Skin epidermis (tissue), 12 donors: ENCODE results near the gene RNF115.
A peak's percentile ranks its signal among the peaks of the same experiment; 100 is the strongest.
"Not testable (repeated sequence)": the region's sequence is repeated elsewhere in the genome, so short reads cannot be mapped to it uniquely, and the experiment has no call there.

Experiments used
- H3K27ac ChIP-seq, 21 experiments: fragments of 200-600 bp; sonication (generic) in 11 of 21; one replicate each; pipeline ENCODE4 v1.5.0; 2020; ENCODE audit warnings: mild to moderate bottlenecking in 3 of 21, inconsistent platforms in 2 of 21, moderate library complexity in 2 of 21
- H3K4me3 ChIP-seq, 7 experiments: fragments of 200-600 bp; sonication (generic) in 2 of 7; one replicate each; pipeline ENCODE4 v1.5.0; 2020; ENCODE audit warnings: inconsistent platforms in 2 of 7, mild to moderate bottlenecking in 2 of 7, moderate library complexity in 1 of 7

RNF115 gene

DNA sequence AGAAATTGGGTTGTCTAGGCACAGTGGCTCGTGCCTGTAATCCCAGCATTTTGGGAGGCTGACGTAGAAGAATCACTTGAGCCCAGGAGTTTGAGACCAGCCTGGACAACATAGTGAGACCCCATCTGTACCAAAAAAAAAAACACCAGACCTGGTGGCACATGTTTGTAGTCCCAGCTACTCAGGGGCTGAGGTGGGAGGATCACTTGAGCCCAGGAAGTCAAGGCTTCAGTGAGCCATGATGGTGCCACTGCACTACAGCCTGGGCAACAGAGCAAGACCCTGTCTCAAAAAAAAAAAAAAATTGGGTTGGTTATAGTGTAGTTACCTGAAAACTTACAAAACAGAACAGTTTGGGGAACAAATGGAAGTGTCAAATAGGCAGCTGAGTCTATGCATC lies 6.9 kb upstream of the RNF115 start:
- H3K27ac ChIP-seq = not testable (repeated sequence)

DNA sequence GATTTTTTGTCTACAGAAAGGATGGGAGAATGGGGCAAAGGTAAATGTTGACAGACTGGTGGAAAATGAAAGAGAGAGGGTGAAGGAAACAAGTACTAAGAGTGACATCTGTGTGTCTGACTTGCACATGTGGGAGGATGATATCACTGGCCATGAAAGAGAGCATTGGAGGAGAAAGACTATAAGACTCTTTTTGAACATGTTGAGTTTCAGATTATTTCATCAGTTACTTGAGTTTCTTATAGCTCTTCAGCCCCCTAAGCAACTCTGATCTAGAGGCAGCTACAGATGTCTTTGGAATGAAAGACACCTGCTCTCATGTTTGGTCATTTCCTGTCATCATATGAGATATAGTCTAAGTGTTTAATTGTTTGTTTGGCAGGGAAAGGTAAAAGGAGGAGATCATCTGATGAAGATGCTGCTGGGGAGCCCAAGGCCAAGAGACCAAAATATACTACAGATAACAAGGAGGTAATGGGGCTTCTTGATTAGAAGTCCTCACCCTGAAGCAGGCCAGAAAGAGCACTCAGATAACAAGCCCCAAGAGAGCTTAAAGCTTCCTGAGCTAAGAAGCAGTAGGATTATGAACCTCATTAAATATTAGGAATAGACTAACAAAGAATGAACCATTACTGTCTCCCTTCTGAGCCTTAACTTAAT lies 4.6 kb upstream of the RNF115 start:
- no peak overlapping the region for H3K4me3 ChIP-seq
- H3K27ac ChIP-seq = no peak overlapping the region

More for the DNA sequence above, 6.9 kb upstream of the RNF115 start:
- not testable (repeated sequence) for H3K4me3 ChIP-seq

DNA sequence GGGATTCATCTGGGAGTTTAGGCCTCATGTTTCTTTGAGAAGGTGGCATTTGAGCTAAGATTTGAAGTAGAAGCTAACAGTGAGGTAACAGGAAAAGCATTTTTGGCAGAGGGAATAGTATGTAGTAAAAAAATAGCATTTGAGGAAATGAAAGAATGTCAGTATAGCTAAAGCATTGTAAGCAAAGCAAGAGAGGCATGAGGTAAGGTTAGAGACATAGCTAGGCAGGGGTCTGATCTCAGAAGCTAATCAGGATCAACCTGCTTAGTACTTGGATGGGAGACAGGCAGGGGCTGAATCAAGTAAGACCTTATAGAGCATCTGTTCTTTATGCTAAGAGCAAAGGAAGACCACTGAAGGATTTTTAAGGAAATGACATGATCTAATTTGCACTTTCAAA lies 4.1 kb upstream of the RNF115 start:
- Histone ChIP-seq H3K27ac (no peak overlapping the region), H3K4me3 (no peak overlapping the region)

DNA sequence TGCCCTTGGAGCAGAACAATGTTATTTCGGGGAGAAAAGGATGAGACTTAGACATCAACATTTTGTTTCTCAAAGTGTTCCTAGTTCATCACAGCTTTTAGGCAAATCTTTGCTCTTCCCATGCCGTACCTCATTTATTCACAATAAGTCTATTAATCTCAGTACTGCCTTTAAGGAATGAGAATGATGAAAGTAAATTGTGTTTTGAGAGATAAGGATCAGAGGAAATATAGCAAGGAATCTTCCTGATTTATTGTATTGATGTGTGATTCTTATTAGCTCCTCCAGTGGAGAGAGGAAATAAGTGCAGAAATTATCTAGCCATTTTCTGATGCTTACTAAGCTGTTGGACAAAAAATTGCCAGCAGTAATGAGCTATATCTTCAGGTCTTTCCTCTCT lies 2.1 kb upstream of the RNF115 start:
- Histone ChIP-seq H3K4me3 (no peak overlapping the region), H3K27ac (no peak overlapping the region)

DNA sequence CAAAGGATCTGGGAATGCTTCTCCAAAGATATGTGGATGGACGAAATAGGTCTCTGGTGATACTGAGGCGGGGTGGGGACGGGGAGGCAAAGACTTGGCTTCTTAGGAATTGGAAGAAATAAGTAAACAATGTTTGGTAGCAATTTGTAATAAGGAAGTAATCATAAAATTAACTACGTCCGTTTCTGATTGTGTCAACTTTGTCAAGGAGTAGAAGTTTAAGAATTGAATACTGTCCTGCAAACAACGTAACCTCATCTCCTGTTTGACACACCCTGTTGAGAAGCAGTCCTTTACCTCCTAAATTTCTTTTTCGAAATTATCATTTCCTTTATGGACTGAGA lies 576 bp upstream of the RNF115 start:
- peak overlapping the region; percentile 84 to 98 (median 93) for H3K27ac ChIP-seq
- H3K4me3 ChIP-seq = peak overlapping the region; percentile 60 to 82 (median 74)

DNA sequence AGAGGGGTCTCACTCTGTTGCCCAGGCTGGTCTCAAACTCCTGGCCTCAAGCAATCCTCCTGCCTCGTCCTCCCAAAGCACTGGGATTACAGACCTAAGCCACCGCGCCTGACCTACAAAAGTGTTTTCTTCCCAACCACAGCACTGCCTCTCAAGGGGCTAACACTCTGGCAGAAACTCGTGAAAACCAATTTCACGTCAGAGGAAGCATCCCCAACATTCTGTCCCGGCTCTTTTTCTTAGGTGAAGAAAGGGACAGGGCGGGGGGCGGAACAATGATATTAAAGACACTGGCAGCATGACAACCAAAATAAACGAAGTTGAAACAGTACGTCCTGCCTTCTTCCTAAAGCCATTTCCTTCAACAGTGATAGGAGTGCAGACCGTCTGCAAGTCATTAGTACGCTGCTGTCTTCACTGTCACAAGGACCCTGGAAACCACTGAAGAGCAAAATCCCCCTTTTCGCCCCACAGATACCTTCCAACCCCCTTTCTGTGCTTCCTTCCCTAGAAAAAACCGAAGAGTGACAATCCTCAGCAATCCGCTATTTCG lies 1.0 kb downstream of the RNF115 start:
- not testable (repeated sequence) for H3K27ac ChIP-seq

DNA sequence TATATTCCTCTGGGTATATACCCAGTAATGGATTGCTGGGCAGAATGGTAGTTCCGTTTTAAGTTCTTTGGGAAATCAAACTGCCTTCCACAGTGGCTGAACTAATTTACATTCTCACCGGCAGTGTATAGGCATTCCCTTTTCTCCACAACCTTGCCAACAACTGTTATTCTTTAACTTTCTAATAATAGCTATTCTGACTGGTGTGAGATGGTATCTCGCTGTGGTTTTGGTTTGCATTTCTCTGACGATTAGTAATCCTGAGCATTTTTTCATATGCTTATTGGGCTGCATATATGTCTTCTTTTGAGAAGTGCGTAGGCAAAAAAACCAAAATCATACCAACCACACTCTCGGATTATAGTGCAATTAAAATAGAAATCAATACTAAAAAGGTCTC lies 5.8 kb downstream of the RNF115 start:
- H3K4me3 ChIP-seq, H3K27ac ChIP-seq: not testable (repeated sequence)

More for the DNA sequence above, 1.0 kb downstream of the RNF115 start:
- peak overlapping the region in 2 of 7 experiments; percentile 77 to 82 for H3K4me3 ChIP-seq

DNA sequence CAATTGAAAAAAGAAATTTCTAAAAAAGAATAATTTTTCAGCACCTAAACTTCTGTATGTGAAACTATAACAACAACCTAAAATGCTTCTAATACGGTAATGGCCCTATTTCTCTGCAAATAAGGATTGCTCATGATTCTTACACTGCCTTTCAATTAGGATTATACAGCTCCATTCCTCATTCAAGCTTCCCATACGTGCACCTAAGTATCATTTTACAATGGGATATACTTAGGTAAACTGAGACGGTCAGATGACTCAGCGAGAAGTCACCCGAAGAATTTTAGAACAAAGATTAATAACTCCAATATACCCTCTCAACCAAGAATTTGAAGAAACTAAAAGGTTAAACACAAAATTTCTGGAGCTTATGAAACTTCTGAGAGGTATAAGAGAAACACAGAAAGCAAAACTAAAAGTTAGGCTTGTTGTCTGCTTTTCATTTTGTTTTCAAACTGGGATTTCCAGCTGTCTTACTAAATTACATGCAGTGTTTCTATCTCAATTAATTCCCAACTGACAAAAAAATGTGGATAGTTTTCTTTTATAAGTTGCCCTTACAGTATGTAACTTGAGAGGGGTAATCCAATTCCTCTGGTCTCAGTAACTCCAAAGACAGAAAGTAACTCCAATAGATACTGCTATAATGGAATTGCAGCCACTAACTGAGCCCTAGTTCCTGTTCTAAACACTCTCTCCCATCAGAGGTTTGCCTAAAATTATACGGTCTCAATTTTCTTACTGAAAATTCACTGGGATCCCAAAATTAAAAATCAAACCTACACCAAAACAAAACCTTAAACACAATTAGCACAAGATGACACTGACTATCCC lies 10.7 kb downstream of the RNF115 start:
- not testable (repeated sequence) for H3K4me3 ChIP-seq
- H3K27ac ChIP-seq = peak overlapping the region in 1 of 21 experiments; percentile 29

DNA sequence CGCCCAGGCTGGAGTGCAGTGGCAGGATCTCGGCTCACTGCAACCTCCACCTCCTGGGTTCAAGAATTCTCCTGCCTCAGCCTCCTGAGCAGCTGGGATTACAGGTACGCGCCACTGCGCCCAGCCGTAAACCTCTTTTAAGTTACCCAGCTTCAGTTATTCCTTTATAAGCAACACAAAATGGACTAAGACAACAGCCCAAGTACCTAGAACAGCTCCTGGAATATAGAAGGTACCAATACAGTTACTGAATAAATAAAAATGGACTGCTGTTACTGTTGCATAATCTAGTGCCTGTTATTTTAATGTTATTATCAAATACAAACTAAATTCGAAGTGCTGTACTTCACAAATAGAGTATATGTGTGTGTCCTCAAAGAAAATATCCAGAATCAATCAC lies 17.1 kb downstream of the RNF115 start:
- no peak overlapping the region for H3K27ac ChIP-seq
- no peak overlapping the region for H3K4me3 ChIP-seq

DNA sequence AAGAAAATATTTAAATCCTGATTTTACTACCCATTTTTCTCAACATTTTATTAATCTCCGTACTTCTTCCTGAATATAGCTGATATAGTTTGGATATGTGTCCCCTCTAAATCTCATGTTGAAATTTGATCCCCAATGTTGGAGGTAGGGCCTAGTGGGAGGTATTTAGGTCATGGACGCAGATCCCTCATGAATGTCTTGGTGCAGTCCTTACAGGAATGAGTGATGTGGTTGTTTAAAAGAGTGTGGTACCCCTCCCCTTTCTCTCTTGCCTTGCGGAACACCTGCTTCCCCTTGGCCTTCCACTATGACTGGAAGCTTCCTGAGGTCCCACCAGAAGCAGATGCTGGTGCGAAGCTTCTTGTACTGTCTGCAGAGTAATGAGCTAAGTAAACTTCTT lies 17.5 kb downstream of the RNF115 start:
- Histone ChIP-seq H3K4me3 (no peak overlapping the region), H3K27ac (no peak overlapping the region)

DNA sequence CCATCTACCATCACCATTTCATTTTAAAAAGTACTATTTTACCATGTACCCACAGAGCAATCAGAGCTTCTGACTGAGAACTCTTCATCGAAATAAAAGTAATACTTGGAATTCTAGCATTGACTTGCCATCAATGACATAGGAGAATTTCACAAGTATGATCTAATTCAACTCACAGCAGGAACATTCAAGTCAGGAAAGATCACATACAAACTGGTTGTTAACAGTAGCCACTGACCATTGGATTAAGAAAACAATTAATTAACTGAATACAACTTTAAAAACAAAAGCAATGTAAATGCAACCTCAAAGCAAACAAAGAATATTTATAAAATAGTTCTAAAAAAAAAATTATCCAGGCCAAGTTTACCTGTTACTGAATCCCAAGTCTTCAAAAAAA lies 18.8 kb downstream of the RNF115 start:
- Histone ChIP-seq H3K27ac (no peak overlapping the region), H3K4me3 (no peak overlapping the region)

DNA sequence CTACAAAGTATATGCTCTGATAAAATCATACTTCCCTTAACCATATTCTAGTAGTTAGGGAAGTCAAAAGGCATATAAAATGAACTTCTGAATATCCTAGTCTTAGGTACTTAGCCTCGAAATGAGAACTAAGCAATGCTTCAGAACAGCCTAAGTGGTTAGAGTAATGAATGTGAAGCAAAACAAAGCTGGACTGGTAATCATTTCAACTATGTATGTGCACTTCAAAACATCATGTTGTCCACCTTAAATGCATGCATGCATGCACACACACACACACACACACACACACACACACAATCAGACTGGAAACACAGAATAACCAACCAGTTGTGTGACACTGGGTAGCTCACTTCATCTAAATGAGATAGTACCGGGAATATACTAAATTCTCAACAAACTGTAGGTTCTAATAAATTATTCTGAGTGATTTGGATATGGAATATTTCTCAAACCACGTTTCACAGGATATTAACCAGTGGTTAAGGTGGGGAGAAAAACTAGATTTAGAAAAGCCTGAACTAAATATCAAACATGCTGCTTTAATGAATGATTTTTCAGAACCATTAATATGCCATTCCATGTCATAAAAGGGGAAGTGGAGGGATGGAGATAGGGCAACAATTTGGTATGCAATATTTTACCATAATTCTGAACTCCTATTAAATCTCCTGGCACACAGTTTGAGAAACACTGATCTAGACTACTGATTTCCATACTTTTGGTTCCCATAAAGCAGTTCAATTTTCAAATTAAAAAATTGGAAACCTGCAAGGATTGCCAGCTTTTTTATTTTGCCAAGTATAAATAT lies 19.5 kb downstream of the RNF115 start:
- H3K27ac ChIP-seq = no peak overlapping the region
- H3K4me3 ChIP-seq = no peak overlapping the region

DNA sequence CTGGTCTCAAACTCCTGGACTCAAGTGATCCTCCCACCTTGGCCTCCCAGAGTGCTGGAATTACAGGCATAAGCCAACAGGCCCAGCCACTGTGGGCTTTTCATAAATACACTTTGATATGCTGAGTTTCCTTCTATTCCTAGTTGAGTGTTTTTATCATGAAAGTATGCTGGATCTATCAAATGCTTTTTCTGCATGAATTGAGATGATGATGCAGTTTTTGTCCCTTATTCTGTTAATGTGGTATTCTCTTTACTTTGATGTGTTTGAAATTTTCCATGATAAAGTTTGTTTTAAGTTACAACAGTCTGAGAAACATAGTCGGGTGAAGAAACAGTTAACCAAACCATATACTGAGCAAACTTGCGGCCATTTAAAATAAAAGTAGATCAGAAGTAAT lies 24.1 kb downstream of the RNF115 start:
- Histone ChIP-seq H3K4me3 (no peak overlapping the region), H3K27ac (no peak overlapping the region)

DNA sequence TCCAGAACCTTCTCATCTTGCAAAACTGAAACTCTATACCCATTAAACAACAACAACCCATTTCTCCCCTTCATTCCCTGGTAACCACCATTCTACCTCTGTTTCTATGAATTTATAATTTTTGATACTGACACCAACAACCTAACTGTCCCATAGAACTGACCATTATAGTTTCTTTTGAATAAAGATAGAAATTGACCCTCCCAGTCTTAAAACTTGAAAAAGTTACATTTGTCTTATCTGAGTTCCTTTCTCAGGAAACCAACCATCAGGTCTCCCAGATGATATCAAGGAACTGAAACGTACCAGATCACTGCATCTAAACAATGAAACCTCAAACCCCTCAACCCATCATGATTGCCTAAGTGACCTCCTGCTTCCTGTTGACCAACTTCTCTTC lies 27.1 kb downstream of the RNF115 start:
- Histone ChIP-seq H3K4me3 (no peak overlapping the region), H3K27ac (no peak overlapping the region)

DNA sequence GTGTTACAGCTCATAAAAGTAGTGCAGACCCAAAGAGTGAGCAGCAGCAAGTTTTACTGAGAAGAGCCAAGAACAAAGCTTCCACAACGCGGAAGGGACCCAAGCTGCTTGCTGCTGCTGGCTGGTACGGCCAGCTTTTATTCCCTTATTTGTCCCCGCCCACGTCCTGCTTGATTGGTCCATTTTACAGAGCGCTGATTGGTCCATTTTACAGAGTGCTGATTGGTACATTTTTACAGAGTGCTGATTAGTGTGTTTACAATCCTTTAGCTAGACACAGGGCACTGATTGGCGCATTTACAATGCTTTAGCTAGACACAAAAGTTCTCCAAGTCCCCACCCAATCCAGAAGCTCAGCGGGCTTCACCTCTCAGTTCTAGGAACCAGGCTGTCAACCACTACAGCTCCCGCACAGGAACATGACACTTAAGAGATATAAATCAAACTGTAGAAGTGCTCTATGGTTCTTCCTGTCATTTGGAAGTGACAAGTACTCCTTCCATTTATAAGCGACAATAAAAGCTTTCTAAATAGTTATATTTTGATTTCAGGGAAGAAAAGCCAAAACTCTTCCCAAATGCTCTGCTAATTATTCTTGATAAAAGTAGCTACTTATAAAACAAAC lies 28.5 kb downstream of the RNF115 start:
- Histone ChIP-seq H3K27ac (no peak overlapping the region), H3K4me3 (no peak overlapping the region)

DNA sequence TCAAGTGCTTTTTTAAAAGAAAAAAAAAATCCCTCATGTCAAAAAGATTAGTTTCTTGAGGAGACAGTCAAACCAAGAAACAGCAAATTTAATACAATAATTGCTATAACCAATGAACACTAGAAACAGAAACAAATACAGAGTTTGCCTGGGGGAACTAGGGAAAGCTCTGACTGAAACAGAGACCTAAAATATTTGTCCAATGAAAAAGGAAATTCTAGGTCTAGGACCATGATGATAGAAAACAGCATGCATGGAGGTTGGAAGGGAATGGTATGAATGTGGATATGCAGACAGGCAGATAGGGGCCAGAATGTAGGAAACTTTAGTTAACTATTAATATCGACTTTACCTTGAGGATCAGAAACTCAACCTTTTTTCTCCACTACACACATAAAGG lies 31.4 kb downstream of the RNF115 start:
- no peak overlapping the region for H3K4me3 ChIP-seq
- H3K27ac ChIP-seq = no peak overlapping the region

DNA sequence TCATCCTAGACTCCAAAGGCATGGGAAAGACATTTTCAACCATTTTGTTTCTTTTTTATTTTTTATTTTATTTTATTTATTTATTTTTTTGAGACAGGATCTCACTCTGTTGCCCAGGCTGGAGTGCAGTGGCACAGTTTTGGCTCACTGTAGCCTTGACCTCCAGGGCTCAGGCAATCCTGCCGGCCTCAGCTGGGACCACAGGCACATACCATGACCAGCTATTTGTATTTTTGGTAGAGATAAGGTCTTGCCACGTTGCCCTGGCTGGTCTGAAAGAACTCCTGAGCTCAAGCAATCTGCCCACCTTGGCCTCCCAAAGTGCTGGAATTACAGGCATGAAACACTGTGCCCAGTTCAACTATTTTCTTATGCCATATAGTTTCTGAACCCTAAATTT lies 32.0 kb downstream of the RNF115 start:
- H3K27ac ChIP-seq, H3K4me3 ChIP-seq: not testable (repeated sequence)

DNA sequence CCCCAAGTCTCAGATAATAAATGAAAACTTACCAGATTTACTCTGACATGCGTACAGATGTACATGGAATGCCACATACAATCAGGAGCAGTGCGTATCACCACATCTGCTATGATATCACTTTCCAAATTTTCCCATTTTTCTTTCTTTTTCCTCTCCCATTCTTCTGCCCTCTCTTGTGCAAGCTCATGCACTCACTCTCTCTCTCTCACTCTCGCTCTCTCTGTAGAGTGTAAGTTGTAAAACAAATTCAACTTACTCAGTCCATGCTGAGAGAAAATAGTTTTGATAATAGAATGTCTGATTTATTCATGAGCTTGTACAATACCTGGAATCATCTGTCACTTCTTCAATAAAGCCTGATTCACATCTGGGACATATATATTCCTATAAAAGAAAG lies 35.3 kb downstream of the RNF115 start:
- Histone ChIP-seq H3K27ac (no peak overlapping the region), H3K4me3 (no peak overlapping the region)

DNA sequence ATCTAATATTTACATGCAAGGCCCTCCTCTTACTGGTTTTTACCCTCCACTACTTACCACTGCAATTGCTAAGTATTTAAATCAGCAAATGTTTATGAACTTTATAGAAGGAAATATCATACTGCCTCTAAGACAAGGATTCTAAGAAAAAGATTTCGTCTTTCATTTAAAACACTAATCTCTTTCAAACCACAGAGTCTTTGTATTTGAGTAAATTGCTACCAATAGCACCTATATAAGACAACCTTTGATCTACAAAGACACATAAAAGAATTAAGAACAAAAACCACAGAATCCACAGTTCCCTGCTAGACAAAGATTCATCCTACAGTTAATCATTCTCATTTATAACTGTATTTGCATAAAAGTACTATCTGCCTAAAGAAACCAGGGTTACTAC lies 37.6 kb downstream of the RNF115 start:
- Histone ChIP-seq H3K4me3 (no peak overlapping the region), H3K27ac (peak overlapping the region in 2 of 21 experiments; percentile 1 to 39)

DNA sequence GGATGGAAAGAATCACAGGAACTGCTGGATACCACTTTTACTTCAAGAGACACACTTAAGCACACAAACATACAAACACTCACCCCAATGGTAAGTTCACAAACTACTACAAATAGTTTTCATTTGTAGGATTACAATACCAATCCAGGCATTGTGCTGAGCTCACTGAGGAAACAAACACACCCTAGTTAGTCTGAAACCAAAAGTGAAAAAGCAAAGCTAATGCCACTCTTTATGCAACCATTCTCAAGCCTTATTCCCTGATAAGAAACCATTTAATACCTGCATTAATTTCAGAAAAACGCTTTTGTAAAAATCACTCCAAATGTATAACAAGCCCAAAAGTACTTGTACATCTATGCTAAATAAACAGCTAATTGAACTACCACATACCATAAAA lies 38.3 kb downstream of the RNF115 start:
- H3K27ac ChIP-seq = peak overlapping the region in 2 of 21 experiments; percentile 1 to 39

More for the DNA sequence above, 38.3 kb downstream of the RNF115 start:
- H3K4me3 ChIP-seq = no peak overlapping the region
